ENCODE results near the gene SMOC2.

DNA sequence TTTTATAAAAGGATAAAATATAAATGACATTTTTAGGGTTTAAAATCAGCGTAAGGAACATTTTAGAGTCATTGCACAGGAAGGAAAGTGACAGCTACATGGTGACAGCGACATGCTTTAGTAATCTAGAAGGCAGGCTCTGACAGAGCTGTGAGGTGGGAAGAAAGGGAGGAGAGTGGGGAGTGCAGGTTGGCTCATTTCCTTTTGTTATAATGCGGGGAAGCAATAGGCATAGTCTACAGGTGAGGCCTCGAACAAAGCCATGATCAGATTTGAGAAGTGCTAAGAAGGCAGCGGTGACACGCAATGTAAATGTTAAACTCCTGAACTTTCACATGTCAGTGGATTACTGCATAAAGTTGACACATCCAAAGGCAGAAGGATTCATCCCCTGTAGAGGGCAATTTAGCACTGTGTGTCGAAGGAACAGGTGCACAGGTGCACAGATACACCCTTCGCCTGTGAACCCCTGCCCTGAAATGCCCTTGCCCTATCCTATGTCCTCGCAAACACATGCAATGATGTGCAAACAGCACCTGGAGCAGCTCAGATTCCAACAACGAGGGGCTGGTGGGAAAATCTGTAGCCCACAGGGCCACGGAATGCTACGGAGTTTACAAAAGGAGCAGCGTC, 32.4 kb upstream of the SMOC2 start:
- TF ChIP-seq, protein P1, sequence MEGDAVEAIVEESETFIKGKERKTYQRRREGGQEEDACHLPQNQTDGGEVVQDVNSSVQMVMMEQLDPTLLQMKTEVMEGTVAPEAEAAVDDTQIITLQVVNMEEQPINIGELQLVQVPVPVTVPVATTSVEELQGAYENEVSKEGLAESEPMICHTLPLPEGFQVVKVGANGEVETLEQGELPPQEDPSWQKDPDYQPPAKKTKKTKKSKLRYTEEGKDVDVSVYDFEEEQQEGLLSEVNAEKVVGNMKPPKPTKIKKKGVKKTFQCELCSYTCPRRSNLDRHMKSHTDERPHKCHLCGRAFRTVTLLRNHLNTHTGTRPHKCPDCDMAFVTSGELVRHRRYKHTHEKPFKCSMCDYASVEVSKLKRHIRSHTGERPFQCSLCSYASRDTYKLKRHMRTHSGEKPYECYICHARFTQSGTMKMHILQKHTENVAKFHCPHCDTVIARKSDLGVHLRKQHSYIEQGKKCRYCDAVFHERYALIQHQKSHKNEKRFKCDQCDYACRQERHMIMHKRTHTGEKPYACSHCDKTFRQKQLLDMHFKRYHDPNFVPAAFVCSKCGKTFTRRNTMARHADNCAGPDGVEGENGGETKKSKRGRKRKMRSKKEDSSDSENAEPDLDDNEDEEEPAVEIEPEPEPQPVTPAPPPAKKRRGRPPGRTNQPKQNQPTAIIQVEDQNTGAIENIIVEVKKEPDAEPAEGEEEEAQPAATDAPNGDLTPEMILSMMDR (IDR thresholded peaks at IDR 0.05) = no peak
- TF ChIP-seq POLR2A (IDR thresholded peaks at IDR 0.05) = no peak
